Activated T-helper 1 cell treated with Interleukin-2 at 50 U/mL for 16 hours (primary cell): Measurements from ENCODE around the gene BICD1.
A peak's percentile ranks its signal among the peaks of the same experiment; 100 is the strongest.
"Not testable (repeated sequence)": the region's sequence is repeated elsewhere in the genome, so short reads cannot be mapped to it uniquely, and the experiment has no call there.

ENCODE experiments used
- DNase-seq: peaks from one replicate; pipeline ENCODE4 v3.0.0-alpha.2; 2020; ENCODE audit warnings: low read depth

Gene BICD1

DNA sequence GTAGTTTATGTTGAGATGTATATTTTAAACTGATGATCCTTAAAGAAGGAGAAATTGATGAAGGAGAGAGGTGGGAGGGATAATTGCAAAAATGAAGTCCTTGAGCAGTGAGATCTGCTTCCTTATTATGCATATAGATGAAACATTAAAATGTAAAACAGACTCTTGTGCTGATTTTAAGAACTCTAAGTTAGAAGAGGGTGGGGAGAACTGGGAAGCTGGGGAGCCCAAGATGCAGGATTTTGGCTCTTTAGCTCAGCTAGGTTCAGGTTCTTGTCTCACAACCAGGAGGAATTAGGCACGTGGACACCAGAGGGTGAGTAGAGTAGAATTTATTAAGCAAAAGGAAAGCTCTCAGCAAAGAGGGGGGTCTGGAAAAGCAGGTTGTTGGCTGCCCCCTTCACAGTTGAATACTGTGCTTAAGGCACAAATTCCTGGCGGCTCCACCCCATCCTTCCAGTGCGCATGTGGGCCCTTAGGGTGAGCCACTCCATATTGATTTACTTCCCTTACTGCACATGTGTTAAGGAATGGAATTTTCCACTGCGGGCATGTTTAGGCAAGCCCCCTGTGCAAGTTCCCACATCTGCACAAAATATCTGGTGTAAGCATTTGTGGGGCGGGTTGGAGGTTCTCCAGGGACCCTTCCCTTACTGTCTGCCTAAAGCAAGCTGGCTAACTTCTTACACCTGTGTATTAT is 141.9 kb downstream of the BICD1 start:
- no peak for DNase-seq

- DNase-seq = no peak
Measured at GRCh38 chr12:32249777-32250176, 143.1 kb downstream of the BICD1 start.

- no peak for DNase-seq
Measured at GRCh38 chr12:32252199-32253073, 145.8 kb downstream of the BICD1 start.

- no peak for DNase-seq
Measured at GRCh38 chr12:32253154-32253790, 146.6 kb downstream of the BICD1 start.

DNA sequence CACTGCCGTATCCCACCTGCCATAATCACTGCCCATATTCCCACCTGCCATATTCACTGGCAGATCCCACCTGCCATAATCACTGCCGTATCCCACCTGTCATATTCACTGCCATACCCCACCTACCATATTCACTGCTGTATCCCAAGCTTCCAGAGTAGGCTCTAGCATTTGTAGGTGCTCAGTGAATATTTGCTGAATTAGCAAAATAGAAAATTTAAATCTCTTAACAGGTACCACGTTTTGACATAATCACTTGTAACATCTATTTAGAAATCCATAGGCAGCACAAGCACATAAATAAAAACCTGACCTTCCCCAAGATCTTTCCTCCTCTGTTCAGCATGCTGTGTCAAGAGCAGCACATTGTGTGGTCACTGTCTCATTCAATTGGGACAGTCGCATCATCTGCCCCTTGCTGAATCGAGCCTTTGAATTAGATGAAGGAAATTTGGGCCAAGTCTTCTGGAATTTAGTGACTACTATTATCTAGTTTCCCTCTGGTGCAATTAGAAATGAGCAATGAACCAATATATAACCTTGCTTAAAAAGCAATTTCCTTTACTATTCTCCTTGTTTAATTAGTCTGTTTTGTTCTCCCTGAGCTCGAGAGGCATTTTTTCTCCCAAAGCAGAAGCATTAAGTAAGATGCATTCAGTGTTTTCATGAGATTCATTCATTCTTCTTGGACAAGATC is 147.8 kb downstream of the BICD1 start:
- no peak for DNase-seq

DNA sequence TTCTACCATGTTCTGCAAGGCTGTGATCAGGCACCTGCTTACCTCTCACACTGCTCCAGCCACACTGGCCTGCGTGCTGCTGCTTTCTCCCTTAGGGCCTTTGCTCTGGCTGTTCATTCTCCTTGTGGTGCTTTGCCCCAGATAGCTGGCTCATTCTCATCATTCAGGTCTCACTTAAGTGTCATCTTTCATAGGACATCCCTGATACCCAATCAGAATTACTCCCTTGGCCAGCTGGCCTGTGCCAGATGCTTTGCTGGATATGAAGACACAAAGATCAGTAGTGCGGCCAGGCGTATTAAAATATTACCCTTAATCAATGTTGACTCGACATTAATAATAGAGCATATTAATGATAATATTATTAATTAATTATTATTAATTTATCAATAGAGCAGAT is 148.9 kb downstream of the BICD1 start:
- no peak for DNase-seq

GRCh38 chr12:32257695-32258496 is 151.2 kb downstream of the BICD1 start:
- DNase-seq = no peak

DNA sequence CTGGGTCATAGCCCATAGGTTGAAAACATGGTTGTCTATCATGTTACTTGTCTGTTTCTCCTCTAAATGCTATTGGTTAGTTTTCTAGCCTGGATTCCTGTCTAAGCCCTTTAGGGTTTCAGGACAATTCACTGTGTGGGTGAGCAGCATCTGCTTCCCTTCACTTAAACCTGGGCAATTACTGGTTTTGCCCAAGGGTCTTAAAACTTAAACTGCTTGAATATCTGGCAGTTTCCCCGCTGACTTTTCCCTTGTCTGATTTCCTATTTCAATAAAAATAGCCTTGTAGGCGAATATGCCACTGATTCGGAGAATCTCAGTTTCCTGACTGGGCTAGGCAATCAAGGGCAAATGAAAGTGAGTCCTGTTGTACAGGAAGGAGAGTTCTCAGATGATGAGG is 154.0 kb downstream of the BICD1 start:
- DNase-seq = no peak

GRCh38 chr12:32261638-32262037 is 155.0 kb downstream of the BICD1 start:
- no peak for DNase-seq

DNA sequence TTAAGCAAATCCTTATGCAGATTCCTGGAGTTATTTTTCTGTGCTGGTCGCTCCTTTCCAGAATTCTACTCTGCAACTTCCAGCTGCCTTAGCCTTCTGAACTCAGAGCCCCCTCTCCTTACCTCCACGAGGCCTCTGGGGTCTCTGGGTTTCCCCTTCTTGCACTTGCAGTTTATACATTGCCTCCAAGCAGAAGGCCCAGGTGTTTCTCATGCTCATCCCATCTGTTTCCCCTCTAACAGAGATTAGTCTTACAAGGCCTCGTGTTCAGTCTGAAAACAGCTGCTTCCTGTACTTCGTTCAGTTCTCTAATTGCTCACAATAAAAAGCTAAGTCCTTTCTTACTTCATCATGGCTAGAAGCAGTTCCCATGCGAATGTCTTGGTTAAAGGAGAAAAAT is 158.3 kb downstream of the BICD1 start:
- DNase-seq = no peak

GRCh38 chr12:32265456-32265855 is 158.8 kb downstream of the BICD1 start:
- no peak for DNase-seq

DNA sequence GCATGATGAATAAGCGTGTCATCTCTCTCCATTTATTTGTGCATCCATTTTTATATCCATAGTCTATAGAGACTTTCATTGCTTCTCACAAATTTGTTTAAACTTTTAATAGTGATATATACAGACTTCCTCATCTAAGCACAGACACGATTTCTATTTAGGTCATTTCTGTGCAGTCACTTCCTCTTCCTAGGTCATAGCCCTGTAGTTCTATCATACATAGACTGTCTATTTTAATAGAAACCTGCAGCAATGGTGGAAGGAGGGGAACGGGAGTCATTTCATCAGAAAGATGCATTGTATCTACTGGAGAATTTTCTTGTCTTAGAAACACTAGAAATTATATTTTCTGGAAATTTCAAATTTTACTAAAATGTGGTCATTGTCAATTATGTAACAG is 159.3 kb downstream of the BICD1 start:
- DNase-seq = no peak

DNA sequence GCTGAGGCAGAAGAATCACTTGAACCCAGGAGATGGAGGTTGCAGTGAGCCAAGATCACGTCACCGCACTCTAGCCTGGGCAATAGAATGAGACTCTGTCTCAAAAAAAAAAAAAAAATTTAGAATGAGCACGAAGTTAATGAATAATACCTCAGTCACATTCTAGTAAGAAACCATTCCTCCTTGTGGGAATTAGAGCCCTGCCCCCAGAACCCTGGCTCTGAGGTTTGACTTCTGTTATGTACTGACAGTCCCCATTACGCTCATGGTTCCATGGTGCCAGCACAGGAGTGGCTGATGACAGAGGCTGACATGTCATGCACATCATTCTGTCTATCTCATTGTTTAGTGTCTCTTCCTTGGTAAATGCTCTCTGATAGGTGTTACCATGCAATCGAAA is 160.1 kb downstream of the BICD1 start:
- no peak for DNase-seq

DNA sequence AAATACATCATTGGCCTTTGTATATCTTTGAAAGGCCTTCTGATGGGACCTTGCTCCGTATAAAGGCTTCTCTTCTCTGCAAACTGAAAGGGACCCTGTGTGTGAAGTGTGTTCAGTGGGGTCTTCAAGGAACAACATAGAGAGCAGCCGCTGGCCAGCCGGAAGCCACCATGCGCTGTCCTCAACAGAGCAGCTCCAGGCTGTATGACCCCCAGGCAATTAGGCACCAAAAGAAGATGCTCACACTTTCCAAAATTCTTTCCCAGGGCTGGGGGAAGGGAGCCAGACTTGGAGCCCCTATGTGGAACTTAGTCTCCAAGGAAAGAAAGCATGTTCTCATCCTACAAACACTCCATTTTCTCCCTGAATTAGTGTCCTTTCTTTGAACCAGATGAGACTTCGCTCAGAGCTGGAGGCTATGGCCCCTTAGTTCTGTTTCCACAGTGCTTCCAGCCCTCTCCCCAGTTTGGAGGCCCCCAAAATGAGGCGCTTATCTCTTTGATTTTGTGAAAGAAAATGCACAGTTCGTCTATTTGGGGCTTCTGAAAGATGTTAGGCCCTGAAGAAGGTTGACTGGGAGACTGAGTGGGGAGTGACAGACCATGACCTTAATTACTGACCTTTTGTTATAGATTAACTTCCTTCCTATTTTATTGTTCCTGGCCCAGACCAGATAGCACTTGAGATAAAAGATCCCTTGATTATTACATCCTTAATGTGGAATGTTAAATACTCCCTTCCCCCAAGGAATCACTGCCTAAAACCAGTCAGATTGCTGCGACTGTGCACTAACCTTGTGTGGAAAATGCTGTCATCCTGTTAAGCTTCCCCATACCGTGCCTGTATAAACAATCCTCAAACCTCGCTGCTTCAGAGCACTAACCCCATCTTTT is 164.4 kb downstream of the BICD1 start:
- no peak for DNase-seq

DNA sequence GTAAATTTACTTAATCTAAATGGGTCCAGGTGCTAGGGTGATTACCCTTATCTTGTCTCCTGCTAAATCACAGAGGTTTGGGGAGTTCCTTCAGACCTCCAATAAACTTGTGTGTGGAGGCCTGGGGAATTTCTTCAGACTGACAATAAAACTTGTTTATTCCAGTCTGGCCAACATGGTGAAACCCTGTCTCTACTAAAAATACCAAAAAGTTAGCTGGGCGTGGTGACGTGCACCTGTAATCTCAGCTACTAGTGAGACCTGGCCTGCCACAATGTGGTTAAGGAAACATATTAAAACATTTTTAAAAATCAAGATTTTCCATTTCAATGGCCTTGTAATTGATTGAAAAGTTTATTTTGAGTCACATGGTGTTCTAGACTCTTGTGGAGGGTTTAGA is 165.8 kb downstream of the BICD1 start:
- DNase-seq = no peak

GRCh38 chr12:32273063-32273522 is 166.4 kb downstream of the BICD1 start:
- DNase-seq = no peak

DNA sequence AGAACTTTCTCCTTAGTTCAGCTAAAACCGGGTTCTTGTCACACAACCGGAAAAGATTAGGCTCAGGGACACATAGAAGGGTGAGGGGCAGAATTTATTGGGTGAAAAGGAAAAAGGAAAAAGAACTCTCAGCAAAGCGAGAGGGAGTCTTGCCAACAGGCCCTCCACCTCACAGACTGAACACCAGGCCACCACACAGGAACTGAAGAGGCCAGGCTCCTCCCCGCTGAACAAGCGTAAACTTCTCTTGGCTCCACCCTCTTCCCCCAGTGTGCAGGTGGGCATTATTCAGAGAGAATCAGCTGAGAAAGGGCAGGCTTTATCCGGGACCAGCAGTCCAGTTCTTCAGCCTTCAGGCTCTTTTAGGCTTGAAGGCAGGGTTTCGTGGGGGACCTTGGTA is 167.1 kb downstream of the BICD1 start:
- DNase-seq = peak; percentile 5

GRCh38 chr12:32274665-32275064 is 168.0 kb downstream of the BICD1 start:
- DNase-seq = no peak

DNA sequence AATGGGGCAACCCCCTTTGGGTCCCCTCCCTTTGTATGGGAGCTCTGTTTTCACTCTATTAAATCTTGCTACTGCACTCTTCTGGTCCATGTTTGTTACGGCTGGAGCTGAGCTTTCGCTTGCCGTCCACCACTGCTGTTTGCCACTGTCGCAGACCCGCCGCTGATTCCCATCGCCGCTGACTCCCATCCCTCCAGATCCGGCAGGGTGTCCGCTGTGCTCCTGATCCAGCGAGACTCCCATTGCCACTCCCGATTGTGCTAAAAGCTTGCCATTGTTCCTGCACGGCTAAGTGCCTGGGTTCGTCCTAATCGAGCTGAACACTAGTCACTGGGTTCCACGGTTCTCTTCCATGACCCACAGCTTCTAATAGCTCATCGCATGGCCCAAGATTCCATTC is 168.9 kb downstream of the BICD1 start:
- DNase-seq = not testable (repeated sequence)

DNA sequence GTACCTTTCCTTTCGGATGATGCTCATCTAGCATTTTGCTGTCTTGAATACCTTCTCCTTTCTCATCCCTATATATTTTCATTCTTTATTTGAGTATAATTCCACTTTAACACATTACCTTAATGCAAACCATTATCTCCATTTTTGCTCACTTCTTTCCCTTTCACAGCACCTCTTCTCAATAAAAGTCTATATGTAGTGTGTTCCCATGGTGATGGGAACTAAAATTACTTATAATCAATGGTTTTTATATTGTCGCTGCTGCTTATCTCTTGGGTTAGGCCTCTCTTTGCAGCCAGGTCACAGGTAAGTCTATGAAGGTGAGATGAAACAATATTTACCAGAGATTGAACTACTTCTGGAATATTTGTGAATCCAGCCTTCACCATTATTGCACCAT is 171.1 kb downstream of the BICD1 start:
- DNase-seq = no peak
